Measurements from ENCODE around the gene LST1. TPM values are rescaled to one million over a fixed set of nuclear protein-coding genes. Genes with fewer than 3 reads are reported as not detected.
A peak's percentile ranks its signal among the peaks of the same experiment; 100 is the strongest.

LST1 gene
- total and polyA plus RNA-seq, 2 of the 8 experiments (the other 6 are each of a cell fraction or from before 2014, with no cell fraction given) = not detected

- no peak for TF ChIP-seq CHD7 (IDR thresholded peaks at IDR 0.05; ENCODE audit: insufficient replicate concordance, low read length)
- peak; percentile 99 for TF ChIP-seq SP4 (IDR thresholded peaks at IDR 0.05; ENCODE audit: low read length)
- peak; percentile 18; the same call in 1 of the 2 replicates for TF ChIP-seq BRCA1 (IDR thresholded peaks at IDR 0.05; ENCODE audit: low read depth, low read length)
- TF ChIP-seq SAP30 (IDR thresholded peaks at IDR 0.05; ENCODE audit: insufficient read depth, insufficient replicate concordance, low read length) = peak; percentile 76
- TF ChIP-seq ASH2L (IDR thresholded peaks at IDR 0.05; ENCODE audit: low read length) = peak; percentile 76
- TF ChIP-seq CHD2 (IDR thresholded peaks at IDR 0.05; ENCODE audit: low read length) = peak; percentile 66; the same call in 1 of the 2 replicates
- TF ChIP-seq SIN3A (conservative IDR thresholded peaks at IDR 0.05 in 1 of 2, IDR thresholded peaks at IDR 0.05 in 1 of 2; ENCODE audit: low read depth in 1 of 2, low read length in 2 of 2) = peak; percentile 70 to 85; a peak in 3 of 4 replicates
- TF ChIP-seq KDM4A (IDR thresholded peaks at IDR 0.05; ENCODE audit: low read depth, low read length, severe bottlenecking) = peak; percentile 65
- no peak for TF ChIP-seq SIX5 (IDR thresholded peaks at IDR 0.05; ENCODE audit: low read depth, low read length)
- TF ChIP-seq EGR1 (IDR thresholded peaks at IDR 0.05; ENCODE audit: borderline replicate concordance, low read depth, low read length) = peak; percentile 41; the same call in 1 of the 2 replicates
Measured at GRCh38 chr6:31541658-31542521, 44.2 kb upstream of the LST1 start, which contains the start of gene DDX39B (continued).
